Ureter (tissue), 1 donor: Measurements from ENCODE around the gene RGS12. TPM values are rescaled to one million over a fixed set of nuclear protein-coding genes. Genes with fewer than 3 reads are reported as not detected.

Experiments
- DNase-seq: peaks from one replicate; pipeline ENCODE4 v3.0.0-alpha.2; 2020; ENCODE audit warnings: low spot score
- total RNA-seq: library from RNA; stranded (reverse); gene quantifications from one replicate; pipeline ENCODE4 v1.2.4, GENCODE V29; 2023
- donor health status: DM: yes; HTN: yes; CAD: no.

Gene RGS12
- total RNA-seq, 1 donor from 2014 or later: 50.8 TPM

DNA sequence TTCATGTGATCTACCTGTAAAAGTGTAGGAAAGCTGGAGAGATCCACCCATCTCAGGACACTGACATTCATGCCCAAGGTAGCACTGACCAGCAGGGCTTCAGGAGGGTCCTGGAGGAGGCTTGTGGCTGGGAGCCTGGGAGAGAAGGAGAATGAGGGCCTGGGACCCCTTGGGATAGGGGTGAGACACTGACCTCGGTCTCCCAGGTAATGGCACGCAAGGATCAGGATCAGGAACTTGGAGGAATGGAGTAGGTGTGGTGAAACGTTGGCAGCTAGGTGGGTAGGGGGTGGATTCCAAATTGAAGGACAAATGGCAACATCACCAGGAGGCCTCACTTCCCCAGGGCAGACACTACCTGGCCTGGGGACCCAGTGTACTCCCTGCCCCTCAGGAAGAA is 12.4 kb upstream of the RGS12 start:
- DNase-seq: no peak

- DNase-seq: no peak
These were observed 9.3 kb upstream of the RGS12 start for GRCh38 chr4:3283483-3283882.

DNA sequence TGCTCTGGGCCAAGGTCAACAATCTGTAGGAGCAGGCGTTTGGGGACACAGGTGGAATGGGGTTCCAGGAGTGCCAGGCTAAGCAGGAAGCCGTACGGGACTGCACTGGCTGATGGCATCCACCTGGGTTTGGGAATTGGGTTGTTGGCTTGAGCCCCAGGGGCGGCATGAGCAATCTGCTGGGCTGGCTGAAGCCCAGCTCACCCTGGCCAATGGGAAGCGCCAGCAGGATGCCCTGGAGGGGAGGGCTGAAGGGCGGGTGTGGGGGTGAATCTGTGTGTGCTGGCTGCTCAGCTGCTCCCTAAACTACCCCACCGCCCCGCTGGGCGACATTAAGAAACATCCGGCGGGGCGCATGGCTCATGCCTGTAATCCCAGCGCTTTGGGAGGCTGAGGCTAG is 8.9 kb upstream of the RGS12 start:
- peak; percentile 31 for DNase-seq

DNA sequence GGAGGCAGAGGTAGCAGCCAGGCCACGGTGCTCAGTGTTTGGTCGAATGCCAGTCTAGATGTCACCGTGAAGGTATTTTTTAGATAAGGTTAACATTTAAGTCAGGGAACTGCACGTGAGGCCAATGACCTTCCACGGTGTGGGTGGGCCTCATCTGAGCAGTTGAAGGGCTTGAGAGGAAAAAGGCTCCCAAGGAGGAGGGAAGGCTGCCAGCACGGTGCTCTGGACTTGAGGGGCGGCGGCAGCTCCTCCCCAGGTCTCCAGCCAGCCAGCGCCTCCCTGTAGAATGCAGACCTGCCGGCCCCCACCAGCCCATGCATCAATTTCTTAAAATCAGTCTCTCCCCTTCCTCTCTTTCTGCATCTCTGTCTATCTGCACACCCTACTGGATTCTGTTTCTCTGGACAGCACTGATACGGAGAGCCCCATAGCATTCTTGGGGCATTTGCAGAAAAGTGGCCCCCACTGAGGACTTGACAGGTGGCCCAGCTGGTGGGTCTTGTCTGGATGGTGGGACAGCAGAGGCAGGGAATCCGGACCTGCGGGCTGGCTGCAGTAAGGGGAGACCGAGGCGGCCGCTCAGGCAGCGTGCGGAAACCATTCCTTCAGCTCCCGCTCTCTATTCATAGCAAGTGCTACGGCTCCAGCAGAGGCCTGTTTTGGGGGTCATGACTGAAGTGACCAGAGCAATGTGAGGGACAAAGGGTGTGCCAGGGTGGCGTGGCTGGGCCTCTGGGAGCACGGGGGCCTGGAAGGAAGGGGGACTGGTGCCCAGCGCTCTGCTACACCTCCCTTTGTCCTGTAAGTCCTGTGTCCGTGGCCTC is 7.9 kb upstream of the RGS12 start:
- DNase-seq: no peak

GRCh38 chr4:3285558-3286334 is 7.1 kb upstream of the RGS12 start:
- DNase-seq: peak; percentile 40

DNA sequence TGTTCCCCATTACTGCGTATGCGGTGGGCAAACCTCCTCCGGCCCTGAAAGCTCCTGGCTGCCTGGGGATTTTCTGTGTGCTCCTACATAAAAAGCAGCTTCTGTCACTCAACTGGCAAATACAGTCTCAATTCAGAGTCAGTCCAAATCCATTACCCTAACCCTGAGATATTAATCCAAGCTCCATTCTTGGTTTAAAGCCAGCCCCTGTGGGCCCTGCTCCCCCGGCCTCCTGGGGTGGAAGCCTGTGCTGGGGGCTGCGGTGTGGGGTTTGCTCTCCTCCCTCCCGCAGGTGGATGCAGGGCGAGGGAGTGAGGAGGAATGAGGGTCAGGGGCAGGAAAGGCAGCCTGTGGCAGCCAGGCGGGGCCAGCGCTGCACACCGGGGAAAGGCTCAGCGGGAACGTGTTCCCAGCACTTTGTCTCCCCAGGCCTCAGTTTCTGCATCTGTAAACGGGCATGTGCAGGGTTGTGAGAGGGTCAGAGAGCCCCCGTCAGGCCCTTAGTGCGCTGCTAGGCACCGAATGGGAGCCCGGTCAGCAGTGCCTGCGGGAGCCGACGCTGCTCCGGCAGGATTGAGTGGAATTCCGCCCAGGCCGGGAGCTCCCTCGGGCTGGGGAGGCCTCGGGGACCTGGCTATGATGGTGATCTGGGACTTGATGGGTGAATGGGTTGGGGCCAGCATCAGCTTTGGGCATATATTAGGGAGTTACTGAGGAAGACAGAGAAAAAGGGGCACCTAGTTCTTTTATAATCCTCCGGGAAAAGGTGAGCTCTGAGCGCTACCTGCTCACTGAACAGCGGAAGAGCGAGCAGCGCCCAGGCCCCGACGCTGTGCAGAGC is 6.3 kb upstream of the RGS12 start:
- DNase-seq: peak; percentile 44

- DNase-seq: no peak
These were observed 5.4 kb upstream of the RGS12 start for GRCh38 chr4:3287271-3287971.

- peak; percentile 41 for DNase-seq
These were observed 4.8 kb upstream of the RGS12 start for GRCh38 chr4:3287972-3288570.

DNA sequence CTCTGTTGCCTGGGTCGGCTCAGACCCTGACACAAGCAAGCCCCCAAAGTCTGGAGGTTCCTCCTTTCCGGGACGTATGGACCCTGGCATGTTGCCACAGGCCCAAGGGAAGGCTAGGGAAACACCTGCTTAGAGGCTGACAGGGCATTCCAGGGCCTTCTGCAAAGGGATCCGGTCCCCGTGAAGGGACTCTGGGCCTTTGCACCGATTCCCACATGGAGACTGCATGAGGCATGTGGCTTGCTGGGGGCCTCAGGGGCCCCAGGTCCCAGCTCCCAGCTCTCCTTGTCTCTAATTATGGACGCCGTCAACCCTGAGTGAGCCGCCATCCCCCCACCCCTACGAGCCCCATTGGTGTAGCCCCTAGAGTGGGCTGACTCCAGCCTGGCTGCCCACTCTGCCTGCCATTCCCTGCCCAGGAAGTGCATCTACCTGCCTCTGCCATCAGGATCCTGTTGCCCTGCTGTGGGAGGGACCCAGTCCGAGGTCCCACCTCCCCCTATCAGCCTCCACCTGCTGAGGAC is 4.2 kb upstream of the RGS12 start:
- DNase-seq: no peak

DNA sequence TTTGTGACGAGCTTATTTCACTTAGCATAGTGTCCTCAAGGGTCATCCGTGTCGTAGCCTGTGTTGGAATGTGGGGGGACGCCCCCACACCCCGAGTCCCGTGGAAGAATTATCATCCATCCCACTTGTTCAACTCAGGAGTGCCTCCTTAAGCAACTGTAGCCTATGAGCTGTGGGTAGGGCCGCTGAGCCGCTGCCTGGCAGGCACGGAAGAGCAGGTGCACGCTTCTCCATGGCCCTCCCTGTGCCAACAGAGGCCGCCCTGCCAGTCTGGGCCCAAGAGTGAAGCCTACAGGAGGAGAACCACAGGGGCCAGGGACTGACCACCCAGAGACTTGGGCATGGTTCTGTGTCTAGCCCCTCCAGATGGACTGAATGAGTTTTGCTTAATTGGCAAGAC is 2.3 kb upstream of the RGS12 start:
- peak; percentile 29 for DNase-seq

DNA sequence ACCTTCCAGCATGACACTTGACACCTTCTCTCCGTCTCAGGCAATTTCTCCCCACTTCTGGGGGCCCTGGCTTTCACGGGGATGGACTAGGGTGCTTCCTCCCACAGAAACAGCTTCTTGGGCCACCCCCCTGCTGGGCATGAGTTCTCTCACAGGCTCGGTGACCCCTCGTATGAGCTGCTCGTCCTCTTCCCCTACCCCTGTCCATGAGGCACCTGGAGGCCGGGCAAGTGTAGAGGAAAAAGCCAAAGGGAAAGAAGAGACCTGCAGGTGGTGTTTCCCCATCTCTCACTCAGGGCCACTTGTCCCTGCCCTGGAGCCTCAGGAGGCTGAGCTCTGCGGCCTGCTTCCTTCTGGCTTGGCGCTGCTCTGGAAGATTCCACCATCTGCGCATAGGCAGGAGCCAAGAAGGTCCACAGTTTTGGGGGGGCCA is 1.9 kb upstream of the RGS12 start:
- DNase-seq: peak; percentile 36

DNA sequence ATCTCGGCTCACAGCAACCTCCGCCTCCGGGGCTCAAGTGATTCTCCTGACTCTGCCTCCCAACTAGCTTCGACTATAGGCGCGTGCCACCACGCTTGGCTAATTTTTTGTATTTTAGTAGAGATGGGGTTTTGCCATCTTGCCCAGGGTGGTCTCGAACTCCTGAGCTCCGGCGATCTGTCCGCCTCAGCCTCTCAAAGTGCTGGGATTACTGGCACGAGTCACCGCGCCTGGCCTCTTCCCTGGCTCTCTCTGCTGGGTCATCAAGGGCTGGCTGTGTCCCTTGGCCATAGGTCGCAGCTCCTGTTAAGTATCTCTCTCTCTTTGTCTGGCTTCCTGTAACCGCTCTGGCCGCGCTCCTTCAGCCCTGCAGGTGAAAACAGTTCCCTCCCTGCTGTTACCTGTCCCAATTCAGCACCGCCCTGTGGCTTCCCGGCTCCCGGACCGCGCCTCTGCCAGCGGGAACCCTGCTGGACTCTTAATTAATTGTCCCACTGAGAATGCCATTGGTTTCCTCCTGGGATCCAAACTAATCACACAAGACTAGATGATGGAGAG is 1.3 kb upstream of the RGS12 start:
- DNase-seq: peak; percentile 51

DNA sequence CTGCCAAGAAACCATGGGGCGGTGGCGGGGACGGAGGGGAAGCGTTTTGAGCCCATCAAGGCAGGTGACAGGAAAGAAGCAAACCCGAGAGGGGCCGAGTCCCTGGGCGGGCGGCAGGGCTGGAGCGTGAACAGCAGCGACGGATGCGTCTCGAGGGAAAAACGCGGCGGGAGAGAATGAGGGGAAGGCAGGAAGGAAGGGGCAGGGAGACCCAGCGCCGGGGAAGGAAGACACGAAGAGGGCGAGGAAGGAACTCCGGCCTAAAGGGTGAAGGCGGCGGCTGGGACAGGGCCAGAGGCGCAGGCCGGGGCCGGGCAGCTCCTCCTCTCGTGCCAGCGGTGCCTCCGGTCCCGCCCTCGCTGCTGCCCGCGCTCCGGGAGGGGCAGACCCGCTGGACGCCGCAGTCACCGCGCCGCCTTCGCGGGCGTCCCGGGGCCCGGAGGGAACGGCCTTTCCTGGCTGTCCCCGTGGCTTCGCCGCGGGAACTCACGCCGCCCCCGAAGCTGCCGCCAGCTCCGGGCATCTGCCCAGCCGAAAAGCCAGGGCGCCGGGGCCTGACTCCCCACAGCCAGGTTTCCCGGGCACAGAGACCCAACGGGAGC is 751 bp upstream of the RGS12 start:
- DNase-seq: peak; percentile 58

DNA sequence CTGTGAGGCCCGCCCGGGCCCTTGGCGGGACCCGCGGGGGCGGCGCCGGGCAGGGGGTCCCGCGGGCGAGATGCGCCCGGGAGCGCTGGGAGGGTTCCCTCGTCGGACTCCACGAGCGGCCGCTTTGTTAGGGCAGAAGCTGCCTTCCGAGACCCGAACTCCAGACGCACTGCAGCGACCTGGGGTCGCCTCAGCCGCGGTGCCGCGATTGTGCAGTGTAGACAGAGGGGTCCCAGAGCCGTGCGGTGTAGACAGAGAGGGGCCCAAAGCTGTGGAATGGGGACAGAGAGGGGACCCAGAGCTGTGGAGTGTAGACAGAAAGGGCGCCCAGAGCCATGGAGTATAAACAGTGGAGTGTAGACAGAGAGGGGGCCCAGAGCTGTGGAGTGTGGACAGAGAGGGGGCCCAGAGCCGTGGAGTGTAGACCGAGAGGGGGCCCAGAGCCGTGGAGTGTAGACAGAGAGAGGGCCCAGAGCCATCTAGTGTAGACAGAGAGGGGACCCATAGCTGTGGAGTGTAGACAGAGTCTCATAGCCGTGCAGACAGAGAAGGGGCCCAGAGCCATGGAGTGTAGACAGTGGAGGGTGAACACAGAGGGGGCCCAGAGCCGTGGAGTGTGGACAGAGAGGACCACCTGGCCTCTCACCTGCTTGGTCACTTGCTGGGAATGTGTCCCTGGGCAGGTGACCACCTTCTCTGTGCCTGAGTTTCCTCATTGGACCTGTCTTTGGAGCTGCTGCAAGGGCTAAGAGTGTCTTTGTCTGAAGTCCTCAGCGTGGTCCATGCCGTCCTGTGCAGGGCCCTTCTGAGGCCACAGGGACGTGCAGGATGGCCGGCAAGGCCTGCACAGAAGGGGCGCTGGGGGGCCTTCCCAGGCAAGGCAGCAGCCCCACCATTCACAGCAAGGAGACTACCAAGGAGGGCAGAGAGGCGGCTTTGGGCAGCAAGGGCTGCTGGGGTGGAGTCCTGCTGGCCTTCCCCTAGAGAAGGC is 875 bp downstream of the RGS12 start:
- DNase-seq: peak; percentile 48

DNA sequence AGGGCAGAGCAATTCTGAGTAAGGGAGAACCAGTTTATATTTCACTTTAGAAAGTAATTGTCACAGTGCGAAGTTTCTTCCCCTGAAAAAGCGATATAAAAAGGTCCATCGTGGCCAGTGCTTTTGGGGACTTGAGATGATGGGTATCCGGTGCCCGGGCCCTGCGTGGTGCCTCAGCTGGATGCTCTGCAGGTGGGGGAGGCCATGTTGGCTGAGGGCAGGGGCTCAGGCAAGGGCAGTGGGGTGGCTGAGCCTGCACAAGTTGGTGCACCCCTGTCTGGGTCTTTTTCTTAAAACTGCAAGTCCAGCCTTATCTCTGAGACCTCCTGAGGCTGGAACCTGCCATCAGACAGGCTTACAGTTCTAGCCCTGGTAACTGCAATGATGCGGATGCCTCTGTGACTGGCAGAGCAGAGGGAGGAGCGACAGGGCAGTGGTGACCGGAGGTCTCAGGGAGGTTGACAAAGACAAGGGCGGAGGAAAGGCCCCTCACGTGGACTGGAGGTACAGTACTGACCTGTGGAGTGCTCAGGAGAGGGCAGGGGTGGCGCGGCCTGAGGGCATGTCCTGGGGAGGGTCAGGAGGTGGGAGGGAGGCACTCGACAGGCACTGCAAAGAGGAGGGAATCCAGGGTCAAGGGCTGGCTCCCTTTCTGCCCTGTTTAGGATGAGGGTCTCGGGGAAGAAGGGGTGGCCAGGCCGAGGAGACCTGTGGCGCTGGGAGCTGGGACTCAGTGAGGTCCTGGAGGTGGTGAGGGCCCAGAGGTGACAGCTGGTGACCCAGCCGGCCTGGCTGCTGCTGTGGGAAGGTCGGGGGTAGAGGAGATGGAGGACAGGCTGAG is 1.8 kb downstream of the RGS12 start:
- DNase-seq: peak; percentile 43

DNA sequence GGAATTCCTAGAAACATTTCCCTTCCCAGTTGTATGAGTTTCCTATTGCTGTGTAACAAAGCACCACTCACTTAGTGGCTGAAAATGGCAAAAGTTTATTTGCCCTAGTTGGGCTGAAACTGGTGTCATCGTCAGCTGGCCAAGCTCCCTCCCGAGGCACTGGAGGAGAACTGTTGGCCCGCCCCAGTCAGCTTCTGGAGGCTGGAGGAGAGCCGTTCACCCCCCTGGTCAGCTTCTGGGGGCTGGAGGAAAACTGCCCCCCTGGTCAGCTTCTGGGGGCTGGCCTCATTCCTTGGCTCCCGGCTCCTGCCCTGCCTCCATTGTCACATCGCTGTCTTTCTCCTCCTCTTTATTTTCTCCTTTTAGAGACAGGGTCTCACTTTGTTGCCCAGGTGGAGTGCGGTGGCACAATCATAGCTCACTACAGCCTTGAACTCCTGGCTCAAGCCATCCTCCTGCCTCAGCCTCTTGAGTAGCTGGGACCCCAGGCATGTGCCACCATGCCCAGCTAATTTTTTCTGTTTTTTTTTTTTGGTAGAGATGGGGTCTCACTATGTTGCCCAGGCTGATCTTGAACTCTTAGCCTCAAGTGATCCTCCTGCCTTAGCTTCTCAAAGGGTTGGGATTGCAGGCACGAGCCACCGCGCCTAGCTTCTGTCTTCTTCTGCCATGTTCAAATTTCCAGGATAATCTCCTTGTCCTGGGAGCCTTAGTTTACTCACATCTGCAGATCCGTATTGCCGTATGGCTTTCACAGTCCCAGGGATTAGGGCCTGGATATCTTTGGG is 3.2 kb downstream of the RGS12 start:
- peak; percentile 35 for DNase-seq

DNA sequence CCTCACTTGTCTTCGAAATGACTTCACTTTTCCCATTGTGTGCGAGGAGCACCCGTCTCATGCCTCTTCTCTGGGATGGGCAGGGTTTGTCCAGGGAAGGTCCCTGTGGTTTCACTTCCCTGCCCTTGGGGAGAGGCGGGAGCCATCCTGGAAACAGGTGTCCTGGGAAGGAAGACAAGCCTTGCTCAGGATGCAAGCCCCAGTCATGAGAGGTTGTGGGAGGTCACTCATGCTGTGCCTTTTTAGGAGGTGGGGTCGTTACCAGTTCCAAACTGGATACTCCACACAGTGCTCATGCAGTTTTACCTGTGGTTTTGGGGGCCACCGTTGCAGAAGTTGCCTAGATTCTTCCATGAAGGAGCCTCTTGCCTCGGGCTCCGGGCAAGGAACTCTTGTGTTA is 3.8 kb downstream of the RGS12 start:
- DNase-seq: peak; percentile 24
